Measurements from ENCODE around the gene FRMPD4.

Gene FRMPD4

GRCh38 chrX:12372111-12372510 lies 233.8 kb downstream of the FRMPD4 start:
- no peak for DNase-seq

DNA sequence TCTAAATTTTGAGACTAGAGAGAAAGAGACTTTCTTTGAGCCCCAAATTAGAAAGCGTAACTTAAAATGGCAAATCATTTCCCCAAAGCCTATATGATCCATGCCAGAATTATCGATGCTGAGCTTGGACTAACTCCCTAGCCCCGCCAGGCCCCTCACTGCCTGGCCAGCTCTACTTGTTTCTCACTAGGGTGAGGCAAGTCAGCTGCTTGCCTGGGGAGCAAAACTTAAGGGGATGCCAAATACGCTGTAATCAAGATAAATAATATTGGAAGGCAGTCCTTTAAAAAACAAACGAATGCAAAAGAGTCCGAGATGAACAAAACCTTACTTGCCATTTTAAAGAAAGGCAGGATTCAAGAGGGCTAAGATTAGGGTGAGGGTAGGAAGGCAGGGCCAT lies 236.0 kb downstream of the FRMPD4 start:
- no peak for DNase-seq

DNA sequence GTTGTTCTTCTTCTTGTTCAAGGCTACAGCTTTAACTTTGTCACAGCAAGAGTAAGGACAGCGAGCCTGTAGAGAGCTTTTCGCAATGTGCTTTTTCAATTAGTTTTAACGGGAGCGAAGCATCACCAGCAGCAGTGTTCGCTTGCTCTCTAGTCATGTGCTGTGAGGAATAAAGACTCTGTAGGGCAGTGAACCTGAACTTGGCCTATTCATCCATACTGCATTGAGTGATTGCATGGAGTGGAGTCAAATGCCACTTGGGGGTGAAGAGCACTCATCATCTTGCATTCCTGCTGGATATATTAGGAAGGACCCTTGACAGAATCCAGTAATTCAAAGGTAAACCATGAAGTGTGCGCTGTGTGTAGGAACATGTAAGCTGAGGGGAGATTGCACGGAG lies 240.0 kb downstream of the FRMPD4 start:
- DNase-seq = no peak

DNA sequence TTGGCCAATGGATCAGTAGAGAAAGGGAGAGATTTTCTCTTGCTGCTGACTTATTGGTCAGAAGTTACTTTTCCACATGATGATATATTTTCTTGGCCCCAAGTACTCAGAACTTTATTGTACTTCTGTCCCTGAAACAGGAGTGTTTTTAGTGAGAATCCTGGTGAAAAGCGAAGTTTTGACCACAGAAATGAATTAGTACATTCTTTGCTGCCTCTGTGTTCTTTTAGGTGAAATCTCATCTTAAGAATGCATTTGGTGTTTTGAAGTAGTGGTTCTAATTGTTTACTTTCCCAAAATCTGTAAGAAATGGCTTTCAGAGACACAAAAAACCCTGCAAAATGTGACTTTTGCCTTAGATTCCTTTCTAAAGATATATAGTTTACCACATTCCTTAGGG lies 240.4 kb downstream of the FRMPD4 start:
- DNase-seq = no peak

DNA sequence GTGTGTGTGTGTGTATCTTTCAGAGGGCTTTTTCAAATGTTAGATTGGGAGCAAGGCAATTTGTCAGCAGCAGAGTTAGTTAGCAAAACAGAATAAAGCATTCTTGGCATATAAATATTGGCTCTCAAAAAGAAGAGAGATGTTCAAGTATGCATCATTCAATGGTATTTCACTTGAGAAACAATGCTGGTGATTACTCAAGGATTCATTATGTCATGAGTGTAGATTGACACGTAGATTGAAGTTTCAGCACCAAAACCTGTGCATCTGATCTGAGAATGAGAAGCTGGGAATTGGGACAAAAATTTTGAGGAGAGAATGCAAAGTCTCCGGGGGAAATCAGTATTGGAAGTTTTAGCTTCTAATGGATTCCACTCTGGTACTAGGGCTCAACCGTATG lies 241.4 kb downstream of the FRMPD4 start:
- no peak for DNase-seq

- DNase-seq = no peak
These were observed 244.9 kb downstream of the FRMPD4 start for GRCh38 chrX:12383196-12383595.

GRCh38 chrX:12390301-12390700 lies 252.0 kb downstream of the FRMPD4 start:
- DNase-seq = no peak

- DNase-seq = no peak
These were observed 258.3 kb downstream of the FRMPD4 start for GRCh38 chrX:12396584-12396983.

- no peak for DNase-seq
These were observed 261.9 kb downstream of the FRMPD4 start for GRCh38 chrX:12400218-12400617.

DNA sequence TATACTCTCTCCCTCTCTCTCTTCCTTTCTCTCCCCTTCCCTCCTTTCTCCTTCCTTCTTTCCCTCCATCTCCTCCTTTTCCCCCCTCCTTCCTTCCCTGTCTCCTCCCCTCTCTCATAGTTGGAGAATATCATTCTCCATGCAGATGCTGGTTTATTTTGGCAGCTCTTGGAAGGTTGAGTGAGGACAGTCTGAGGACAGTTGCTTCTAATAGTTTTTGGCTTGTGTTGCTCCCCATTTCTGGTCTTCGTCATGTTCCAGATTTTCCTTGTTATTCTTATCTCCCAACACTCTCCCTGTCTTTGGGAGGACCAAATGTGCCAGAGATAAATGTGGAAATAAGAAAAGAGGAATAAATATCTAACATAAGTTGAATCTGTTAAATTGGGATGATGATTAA lies 263.0 kb downstream of the FRMPD4 start:
- DNase-seq = no peak

DNA sequence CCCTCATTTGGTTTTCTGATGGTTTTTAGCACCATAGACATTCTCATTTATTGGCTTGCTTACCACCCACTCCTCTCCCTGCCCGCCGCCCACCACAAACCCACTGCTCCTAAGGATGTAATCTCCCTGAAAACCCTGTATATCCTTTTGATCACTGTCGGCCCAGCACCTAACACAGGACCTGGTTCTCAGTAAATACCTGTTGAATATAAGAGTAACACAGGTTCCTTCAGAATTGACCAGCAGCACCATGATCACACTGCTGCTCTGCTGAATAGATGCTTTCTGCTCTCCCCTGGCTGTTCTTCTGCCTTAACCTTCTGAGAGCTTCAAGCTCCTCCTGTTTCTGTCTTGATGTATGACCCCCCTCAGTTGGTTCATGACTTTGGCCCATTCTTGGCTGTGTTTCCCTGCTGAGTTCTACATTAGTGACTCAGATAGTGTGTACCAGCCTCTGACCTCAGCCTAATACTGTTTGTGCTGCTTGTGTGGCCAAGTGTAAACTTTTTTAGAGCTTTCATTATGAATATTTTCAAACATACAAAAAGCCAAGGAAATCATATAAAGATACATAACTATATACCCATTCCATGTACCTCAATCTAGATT lies 265.3 kb downstream of the FRMPD4 start:
- DNase-seq = no peak

DNA sequence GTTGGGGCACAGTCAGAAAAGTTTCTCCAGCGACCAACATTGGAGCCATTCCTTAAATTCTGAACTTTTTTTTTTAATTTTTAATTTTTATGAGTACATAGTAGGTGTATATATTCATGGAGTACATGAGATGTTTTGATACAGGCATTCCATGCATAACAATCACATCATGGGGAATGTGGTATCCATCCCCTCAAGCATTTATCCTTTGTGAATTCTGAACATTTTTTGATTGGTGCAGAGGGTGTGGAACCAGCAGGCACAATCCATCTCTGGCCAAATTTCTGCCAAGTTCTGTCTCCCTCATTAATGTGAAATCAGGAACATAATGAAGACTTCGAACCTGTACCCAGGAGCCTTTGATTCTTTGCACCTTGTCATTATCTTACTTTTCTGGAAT lies 267.0 kb downstream of the FRMPD4 start:
- DNase-seq = no peak

DNA sequence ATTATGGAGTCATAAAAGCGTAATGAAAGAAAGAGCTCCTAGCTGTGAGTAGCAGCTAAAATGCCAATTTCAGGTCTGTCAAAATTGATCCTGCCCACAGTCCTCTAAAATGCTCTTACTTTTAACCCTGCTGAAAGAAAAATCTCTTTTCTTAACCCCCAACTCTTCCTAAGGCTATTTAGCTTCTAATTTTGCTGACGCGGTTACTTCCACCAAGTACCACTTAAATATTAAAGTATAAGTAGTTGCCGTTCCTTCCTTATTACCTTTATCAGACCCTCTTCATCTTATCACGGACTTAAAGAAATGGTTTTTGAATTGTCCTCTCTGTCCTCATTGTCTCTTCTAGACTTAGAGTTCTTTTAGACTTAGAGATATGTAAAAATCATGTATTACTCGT lies 272.2 kb downstream of the FRMPD4 start:
- no peak for DNase-seq

- DNase-seq = no peak
These were observed 273.6 kb downstream of the FRMPD4 start for GRCh38 chrX:12411831-12412230.

DNA sequence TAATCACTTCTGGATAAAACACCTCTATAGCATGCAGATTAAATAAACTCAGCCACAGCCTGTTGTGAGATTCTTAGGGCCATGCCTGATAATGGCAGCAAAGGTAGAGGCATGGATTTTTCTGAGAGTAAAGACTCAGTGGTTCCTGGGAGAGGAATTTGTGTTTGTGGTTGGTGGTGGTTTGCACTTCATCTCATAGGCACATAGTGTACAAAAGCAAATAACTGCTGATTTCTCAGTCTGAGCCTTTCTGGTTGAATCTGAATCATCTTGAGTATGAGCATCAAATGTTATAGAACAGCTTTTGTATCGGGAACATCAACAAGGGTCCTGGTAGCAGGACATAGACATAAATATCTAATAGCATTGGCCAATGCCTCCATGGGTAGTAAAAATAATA lies 274.3 kb downstream of the FRMPD4 start:
- no peak for DNase-seq

DNA sequence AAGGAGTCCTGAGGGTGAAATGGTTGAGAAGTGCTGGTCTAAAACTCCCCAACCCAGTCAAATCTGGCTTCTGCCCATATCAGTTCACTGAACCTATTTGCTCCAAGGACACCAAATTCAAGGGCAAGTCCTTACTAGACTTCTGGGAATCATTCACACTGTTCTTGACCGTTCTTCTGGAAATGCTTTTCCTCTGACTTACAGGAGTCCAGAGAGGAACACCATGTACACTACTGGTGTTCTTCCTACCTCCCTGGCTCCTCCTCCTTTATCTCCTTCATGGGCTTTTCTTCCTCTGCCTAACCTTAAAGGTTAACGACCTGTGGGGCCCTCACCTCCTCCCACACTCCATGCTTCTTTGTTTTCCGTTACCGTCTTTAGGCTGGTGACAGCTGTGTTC lies 281.3 kb downstream of the FRMPD4 start:
- DNase-seq = no peak

GRCh38 chrX:12421918-12422317 lies 283.6 kb downstream of the FRMPD4 start:
- DNase-seq = no peak

DNA sequence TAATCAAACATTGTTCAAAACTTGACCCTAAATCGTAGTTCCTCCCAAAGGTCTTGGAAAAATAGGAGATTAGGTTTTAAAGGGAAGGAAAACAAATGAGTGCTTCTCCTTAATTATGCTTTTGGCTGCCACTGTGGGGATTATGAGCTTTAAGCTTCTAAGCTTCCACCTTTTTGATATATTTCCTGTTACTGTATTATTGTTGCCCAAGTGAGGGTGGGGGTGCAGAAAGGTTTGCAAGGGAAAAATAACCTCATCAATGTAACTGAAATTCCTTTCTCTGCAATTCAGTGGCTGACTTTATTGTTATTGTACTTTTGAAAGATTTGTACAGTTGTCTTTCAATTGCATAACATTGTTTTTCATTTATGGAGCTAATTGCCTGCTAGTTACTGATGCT lies 285.1 kb downstream of the FRMPD4 start:
- DNase-seq = no peak

DNA sequence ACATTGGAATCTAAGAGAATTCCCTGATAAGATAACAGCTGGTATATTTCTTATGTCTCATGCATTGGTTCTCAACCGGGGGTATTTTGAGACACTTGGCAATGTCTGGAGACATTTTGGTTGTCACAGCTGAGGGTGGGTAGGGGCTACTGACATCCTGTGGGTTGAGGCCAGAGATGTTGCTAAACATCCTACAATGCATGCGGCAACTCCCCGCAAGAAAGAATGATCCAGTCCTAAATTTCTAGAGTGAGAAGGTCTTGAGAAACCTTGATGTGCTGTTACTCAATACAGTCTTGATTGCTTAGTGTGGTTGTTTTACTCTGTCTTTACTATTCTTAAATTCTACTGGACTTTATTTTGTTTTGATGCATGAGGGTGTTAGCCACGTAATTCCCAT lies 287.2 kb downstream of the FRMPD4 start:
- no peak for DNase-seq

DNA sequence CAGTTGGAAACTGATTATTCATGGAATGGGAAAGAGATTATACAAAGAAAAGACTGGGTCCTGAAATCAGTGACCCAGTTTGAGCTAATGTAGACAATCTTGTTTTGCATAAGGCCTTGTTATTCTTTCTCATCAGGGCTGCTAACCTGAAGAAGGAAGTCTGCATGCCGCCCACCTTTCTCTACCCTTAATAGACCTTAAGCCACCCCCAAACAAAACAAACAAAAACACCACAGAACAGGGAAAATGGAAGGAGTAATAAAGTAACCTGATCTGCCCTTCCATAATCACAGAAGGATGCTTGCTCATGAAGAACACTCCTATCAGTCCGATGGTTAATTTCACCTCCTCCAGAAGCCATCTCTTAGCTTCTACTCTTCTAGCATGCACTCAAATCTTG lies 288.1 kb downstream of the FRMPD4 start:
- no peak for DNase-seq

DNA sequence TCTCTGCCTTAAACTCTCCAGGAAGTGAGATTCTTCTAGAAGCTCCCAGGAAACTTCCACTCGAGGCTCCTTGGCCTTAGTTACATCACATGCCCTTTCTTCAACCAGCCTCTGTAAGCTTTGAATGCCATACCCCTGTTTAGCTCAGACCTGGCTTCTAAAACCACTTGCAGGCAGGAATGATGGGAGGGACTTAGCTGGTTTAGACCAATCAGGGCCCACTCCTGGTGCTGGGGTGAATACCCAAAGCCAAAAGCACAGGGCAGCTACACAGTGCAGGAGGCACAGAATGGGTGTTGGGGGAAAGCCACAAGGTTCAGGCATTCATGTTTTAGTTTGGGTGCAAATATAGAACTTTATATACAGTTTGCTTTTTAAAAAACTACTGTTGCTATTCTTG lies 296.2 kb downstream of the FRMPD4 start:
- DNase-seq = no peak

- no peak for DNase-seq
These were observed 301.1 kb downstream of the FRMPD4 start for GRCh38 chrX:12439416-12439815.

DNA sequence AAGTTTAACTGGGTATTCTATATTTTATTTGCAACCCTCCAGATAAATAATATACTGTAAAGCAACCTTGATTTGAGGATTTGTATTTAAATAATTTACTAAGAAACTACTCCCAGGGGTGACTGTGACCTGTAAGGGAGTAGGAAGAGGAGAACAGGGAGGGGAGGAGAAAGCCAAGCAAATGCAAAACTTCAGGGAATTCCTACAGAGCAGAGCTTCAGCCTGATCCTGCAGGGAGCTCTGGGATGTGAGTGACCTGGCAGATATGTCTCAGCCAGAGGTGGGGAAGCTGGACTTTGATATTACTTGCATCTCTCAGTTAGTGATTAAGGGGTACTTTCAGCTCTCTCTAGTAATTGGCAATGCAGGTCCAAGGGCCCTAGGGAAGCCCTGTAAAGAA lies 302.0 kb downstream of the FRMPD4 start:
- DNase-seq = no peak

- no peak for DNase-seq
These were observed 303.3 kb downstream of the FRMPD4 start for GRCh38 chrX:12441381-12442128.

- DNase-seq = no peak
These were observed 305.3 kb downstream of the FRMPD4 start for GRCh38 chrX:12443534-12444098.

Data from NCI-H526 treated with DMSO at 0.1 percent for 48 hours (cell line).